Neural cell (in vitro differentiated cells): ENCODE measurements around the gene RYR2. TPM values are rescaled to one million over a fixed set of nuclear protein-coding genes. Genes with fewer than 3 reads are reported as not detected.

Experiments used
- H2AFZ ChIP-seq: fragments of 200-600, 300-800 bp; sonication (generic), shearing (Covaris generic); 2 replicates; pipeline ENCODE4 v1.6.0; 2014; ENCODE audit warnings: low read depth, mild to moderate bottlenecking, antibody characterized with exemption, low read length, moderate library complexity
- H3F3A ChIP-seq: fragments of 200-600 bp; shearing (Covaris generic); 2 replicates; pipeline ENCODE4 v1.6.1; 2016; ENCODE audit warnings: mild to moderate bottlenecking, moderate library complexity, mixed read lengths, antibody characterized with exemption, low read length; ENCODE audit not compliant: insufficient read depth, poor library complexity, severe bottlenecking
- H3K27ac ChIP-seq: fragments of 200-600, 300-800 bp; sonication (generic), shearing (Covaris generic); 2 replicates; pipeline ENCODE4 v1.5.1; 2014; ENCODE audit warnings: mild to moderate bottlenecking, low read length, moderate library complexity
- H3K27me3 ChIP-seq: fragments of 300-800, 200-600 bp; sonication (generic), shearing (Covaris generic); 2 replicates; pipeline ENCODE4 v1.6.0; 2014; ENCODE audit warnings: mild to moderate bottlenecking, low read depth, low read length, moderate library complexity; ENCODE audit not compliant: insufficient read depth
- H3K36me3 ChIP-seq: fragments of 300-800, 200-600 bp; sonication (generic), shearing (Covaris generic); 2 replicates; pipeline ENCODE4 v1.5.1; 2014; ENCODE audit warnings: mild to moderate bottlenecking, antibody characterized with exemption, low read length, moderate library complexity; ENCODE audit not compliant: insufficient read depth
- H3K4me2 ChIP-seq: fragments of 300-800, 200-600 bp; sonication (generic), shearing (Covaris generic); 2 replicates; pipeline ENCODE4 v1.6.0; 2014; ENCODE audit warnings: mild to moderate bottlenecking, low read length
- H3K4me3 ChIP-seq: fragments of 300-800, 200-600 bp; sonication (generic), shearing (Covaris generic); 2 replicates; pipeline ENCODE4 v1.5.1; 2014; ENCODE audit warnings: mild to moderate bottlenecking, low read length, moderate library complexity
- H3K79me2 ChIP-seq: fragments of 200-600 bp; shearing (Covaris generic); replicated peaks from 2 replicates; pipeline ENCODE4 v1.6.0; 2014; ENCODE audit warnings: mild to moderate bottlenecking, low read length, moderate library complexity; ENCODE audit not compliant: insufficient read depth
- H3K9ac ChIP-seq: fragments of 300-800, 200-600 bp; sonication (generic), shearing (Covaris generic); 2 replicates; pipeline ENCODE4 v1.6.1; 2016; ENCODE audit warnings: mild to moderate bottlenecking, low read length, mixed read lengths
- H3K9me2 ChIP-seq: fragments of 200-600 bp; shearing (Covaris generic); 2 replicates; pipeline ENCODE4 v1.6.1; 2016; ENCODE audit warnings: mild to moderate bottlenecking, low read length, mixed read lengths; ENCODE audit not compliant: insufficient read depth
- H3K9me3 ChIP-seq: fragments of 200-600, 300-800 bp; sonication (generic), shearing (Covaris generic); 2 replicates; pipeline ENCODE4 v1.6.1; 2016; ENCODE audit warnings: mild to moderate bottlenecking, mixed run types, low read length, moderate library complexity, mixed read lengths
- H4K20me1 ChIP-seq: fragments of 200-600 bp; shearing (Covaris generic); 2 replicates; pipeline ENCODE4 v1.6.1; 2016; ENCODE audit warnings: mild to moderate bottlenecking, mixed run types; ENCODE audit not compliant: insufficient read depth
- CTCF ChIP-seq: fragments of 450-650 bp; IDR thresholded peaks from 2 replicates; pipeline ENCODE4 v1.5.1; 2014; ENCODE audit warnings: antibody characterized with exemption, mild to moderate bottlenecking, moderate library complexity; ENCODE audit not compliant: poor library complexity, severe bottlenecking
- EP300 ChIP-seq: fragments of 450-650 bp; conservative IDR thresholded peaks from 2 replicates; pipeline ENCODE4 v1.6.1; 2014; ENCODE audit warnings: antibody characterized with exemption, mild to moderate bottlenecking, moderate library complexity; ENCODE audit not compliant: poor library complexity, severe bottlenecking
- EZH2 ChIP-seq: fragments of 200-600, 300-800 bp; shearing (Covaris generic), sonication (generic); IDR thresholded peaks from 2 replicates; pipeline ENCODE4 v1.6.1; 2014; ENCODE audit warnings: antibody characterized with exemption, low read length, borderline replicate concordance, mild to moderate bottlenecking; ENCODE audit not compliant: insufficient read depth, poor library complexity, severe bottlenecking
- POLR2AphosphoS5 ChIP-seq: IDR thresholded peaks from 2 replicates; pipeline ENCODE4 v1.6.1; 2012
- RAD21 ChIP-seq: fragments of 450-650 bp; conservative IDR thresholded peaks from 2 replicates; pipeline ENCODE4 v1.6.1; 2014; ENCODE audit warnings: antibody characterized with exemption, mild to moderate bottlenecking, moderate library complexity
- REST ChIP-seq: IDR thresholded peaks from 2 replicates; pipeline ENCODE4 v1.6.1; 2012; ENCODE audit warnings: borderline replicate concordance
- TAF1 ChIP-seq: IDR thresholded peaks from 2 replicates; pipeline ENCODE4 v1.6.1; 2012; ENCODE audit warnings: low read depth
- polyA plus RNA-seq: library from polyadenylated mRNA; depleted of rRNA; stranded (reverse); fragments of >200 nt; gene quantifications from 2 replicates; pipeline ENCODE4 v1.2.3, GENCODE V29; 2014

RYR2 gene
- polyA plus RNA-seq, 1 donor from 2014 or later: 3.8 TPM

- H2AFZ ChIP-seq: no peak overlapping the region
- no peaks in the 10 kb centered on the region for H3F3A ChIP-seq
- no peaks in the 10 kb centered on the region for H3K9me3 ChIP-seq
- H4K20me1 ChIP-seq: no peaks in the 10 kb centered on the region
- H3K9ac ChIP-seq: no peak overlapping the region
- H3K4me3 ChIP-seq: no peak overlapping the region
- peak; percentile 58 for TF ChIP-seq POLR2AphosphoS5
- TF ChIP-seq EP300: peak; percentile 83
- no peak for TF ChIP-seq REST
- no peak for TF ChIP-seq CTCF
- H3K27me3 ChIP-seq: no peaks in the 10 kb centered on the region
- H3K4me2 ChIP-seq: no peak overlapping the region
- no peaks in the 10 kb centered on the region for H3K79me2 ChIP-seq
- no peaks in the 10 kb centered on the region for H3K9me2 ChIP-seq
- no peak overlapping the region for H3K27ac ChIP-seq
- no peaks in the 10 kb centered on the region for H3K36me3 ChIP-seq
Measured at GRCh38 chr1:237018896-237019295, 23.1 kb upstream of the RYR2 start.

GRCh38 chr1:237025358-237026074, 16.5 kb upstream of the RYR2 start:
- no peaks in the 10 kb centered on the region for H4K20me1 ChIP-seq
- no peak overlapping the region for H3K9ac ChIP-seq
- no peaks in the 10 kb centered on the region for H3K79me2 ChIP-seq
- H3F3A ChIP-seq: no peaks in the 10 kb centered on the region
- H3K9me3 ChIP-seq: no peaks in the 10 kb centered on the region
- no peak overlapping the region for H2AFZ ChIP-seq
- no peak overlapping the region for H3K27ac ChIP-seq
- H3K4me3 ChIP-seq: no peak overlapping the region
- TF ChIP-seq RAD21 (no peak), POLR2AphosphoS5 (no peak), TAF1 (no peak), CTCF (no peak), EP300 (no peak), EZH2 (no peak)
- no peaks in the 10 kb centered on the region for H3K9me2 ChIP-seq
- no peaks in the 10 kb centered on the region for H3K27me3 ChIP-seq
- H3K36me3 ChIP-seq: no peaks in the 10 kb centered on the region
- no peak overlapping the region for H3K4me2 ChIP-seq
